OCI-LY3 (cell line): Measurements from ENCODE around the gene SLC12A6.

Experiments
- H2AFZ ChIP-seq: fragments of 200-600, 300-600 bp; shearing (Covaris generic); 2 replicates; pipeline ENCODE4 v1.6.0; 2014; ENCODE audit warnings: antibody characterized with exemption, low read depth, low read length
- H3K27ac ChIP-seq: fragments of 200-600, 300-600 bp; sonication (generic); 2 replicates; pipeline ENCODE4 v1.5.1; 2014; ENCODE audit warnings: mild to moderate bottlenecking, low read length, moderate library complexity, mixed read lengths
- H3K27me3 ChIP-seq: fragments of 200-600, 300-600 bp; sonication (generic); 2 replicates; pipeline ENCODE4 v1.6.1; 2014; ENCODE audit warnings: low read depth, low read length, mixed read lengths
- H3K36me3 ChIP-seq: fragments of 200-600, 300-600 bp; sonication (generic); replicated peaks from 2 replicates; pipeline ENCODE3; 2014; ENCODE audit warnings: low read depth, low read length, mixed read lengths
- H3K4me1 ChIP-seq: fragments of 300-600, 200-600 bp; sonication (generic); 2 replicates; pipeline ENCODE4 v1.6.1; 2014; ENCODE audit warnings: low read length, mixed read lengths
- H3K4me2 ChIP-seq: fragments of 200-600, 300-600 bp; sonication (generic); 2 replicates; pipeline ENCODE4 v1.6.1; 2014; ENCODE audit warnings: low read length, mixed read lengths
- H3K4me3 ChIP-seq: fragments of 300-600, 200-600 bp; sonication (generic); 2 replicates; pipeline ENCODE4 v1.5.1; 2014; ENCODE audit warnings: antibody characterized with exemption, mild to moderate bottlenecking, low read length, moderate library complexity
- H3K79me2 ChIP-seq: fragments of 300-600, 200-600 bp; shearing (Covaris generic); 2 replicates; pipeline ENCODE4 v1.6.1; 2014; ENCODE audit warnings: mild to moderate bottlenecking, low read length, mixed read lengths
- H3K9ac ChIP-seq: fragments of 300-600, 200-600 bp; shearing (Covaris generic); 2 replicates; pipeline ENCODE4 v1.6.0; 2014; ENCODE audit warnings: mild to moderate bottlenecking, low read length, moderate library complexity
- H3K9me3 ChIP-seq: fragments of 200-600, 300-600 bp; shearing (Covaris generic); 2 replicates; pipeline ENCODE4 v1.6.1; 2014; ENCODE audit warnings: low read length, mixed read lengths; ENCODE audit not compliant: insufficient read depth
- H4K20me1 ChIP-seq: fragments of 200-600, 300-600 bp; sonication (generic); 2 replicates; pipeline ENCODE4 v1.6.1; 2016; ENCODE audit warnings: low read length, mixed read lengths; ENCODE audit not compliant: insufficient read depth
- EZH2phosphoT487 ChIP-seq: fragments of 200-600 bp; shearing (Covaris generic); IDR thresholded peaks from 2 replicates; pipeline ENCODE4 v1.6.1; 2018; ENCODE audit warnings: antibody characterized with exemption, mixed run types, low read depth
- TF ChIP-seq, protein P1 (sequence below): fragments of 200-600, 300-600 bp; sonication (generic); IDR thresholded peaks from 2 replicates; pipeline ENCODE4 v1.5.1; 2014; ENCODE audit warnings: antibody characterized with exemption, low read length, low read depth

SLC12A6 gene

GRCh38 chr15:34331809-34332208, 5.8 kb downstream of the SLC12A6 start:
- no peak for TF ChIP-seq EZH2phosphoT487
- TF ChIP-seq, protein P1, sequence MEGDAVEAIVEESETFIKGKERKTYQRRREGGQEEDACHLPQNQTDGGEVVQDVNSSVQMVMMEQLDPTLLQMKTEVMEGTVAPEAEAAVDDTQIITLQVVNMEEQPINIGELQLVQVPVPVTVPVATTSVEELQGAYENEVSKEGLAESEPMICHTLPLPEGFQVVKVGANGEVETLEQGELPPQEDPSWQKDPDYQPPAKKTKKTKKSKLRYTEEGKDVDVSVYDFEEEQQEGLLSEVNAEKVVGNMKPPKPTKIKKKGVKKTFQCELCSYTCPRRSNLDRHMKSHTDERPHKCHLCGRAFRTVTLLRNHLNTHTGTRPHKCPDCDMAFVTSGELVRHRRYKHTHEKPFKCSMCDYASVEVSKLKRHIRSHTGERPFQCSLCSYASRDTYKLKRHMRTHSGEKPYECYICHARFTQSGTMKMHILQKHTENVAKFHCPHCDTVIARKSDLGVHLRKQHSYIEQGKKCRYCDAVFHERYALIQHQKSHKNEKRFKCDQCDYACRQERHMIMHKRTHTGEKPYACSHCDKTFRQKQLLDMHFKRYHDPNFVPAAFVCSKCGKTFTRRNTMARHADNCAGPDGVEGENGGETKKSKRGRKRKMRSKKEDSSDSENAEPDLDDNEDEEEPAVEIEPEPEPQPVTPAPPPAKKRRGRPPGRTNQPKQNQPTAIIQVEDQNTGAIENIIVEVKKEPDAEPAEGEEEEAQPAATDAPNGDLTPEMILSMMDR = no peak
- H3K36me3 ChIP-seq = no peaks in the 10 kb centered on the region
- H3K4me2 ChIP-seq = no peak overlapping the region
- no peaks in the 10 kb centered on the region for H3K9me3 ChIP-seq
- H3K4me1 ChIP-seq = peaks cover 29% of the 10 kb centered on the region
- no peak overlapping the region for H3K4me3 ChIP-seq
- H3K79me2 ChIP-seq = no peaks in the 10 kb centered on the region
- no peak overlapping the region for H3K27ac ChIP-seq
- no peaks in the 10 kb centered on the region for H4K20me1 ChIP-seq
- H3K27me3 ChIP-seq = no peaks in the 10 kb centered on the region
- no peak overlapping the region for H2AFZ ChIP-seq
- no peak overlapping the region for H3K9ac ChIP-seq

DNA sequence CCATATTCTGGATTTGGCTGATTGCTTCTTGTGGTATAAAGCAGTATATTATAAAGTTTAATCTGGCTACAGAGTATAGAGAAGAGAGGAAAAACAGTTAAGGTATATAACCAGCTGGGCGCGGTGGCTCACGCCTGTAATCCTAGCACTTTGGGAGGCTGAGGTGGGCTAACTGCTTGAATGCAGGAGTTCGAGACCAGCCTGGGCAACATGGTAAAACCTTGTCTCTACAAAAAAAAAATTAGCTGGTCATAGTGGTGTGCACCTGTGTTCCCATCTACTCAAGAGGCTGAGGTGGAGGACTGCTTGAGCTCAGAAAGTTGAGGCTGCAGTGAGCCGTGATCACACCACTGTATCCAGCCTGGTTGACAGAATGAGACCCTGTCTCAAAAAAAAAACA, 7.3 kb downstream of the SLC12A6 start:
- H3K9me3 ChIP-seq = no peaks in the 10 kb centered on the region
- H4K20me1 ChIP-seq = no peaks in the 10 kb centered on the region
- H2AFZ ChIP-seq = no peak overlapping the region
- no peaks in the 10 kb centered on the region for H3K79me2 ChIP-seq
- H3K9ac ChIP-seq = no peak overlapping the region
- no peak overlapping the region for H3K27ac ChIP-seq
- H3K4me1 ChIP-seq = peaks cover 13% of the 10 kb centered on the region
- no peak overlapping the region for H3K4me3 ChIP-seq
- H3K36me3 ChIP-seq = no peaks in the 10 kb centered on the region
- TF ChIP-seq, protein P1 = no peak
- no peak for TF ChIP-seq EZH2phosphoT487
- no peaks in the 10 kb centered on the region for H3K27me3 ChIP-seq
- no peak overlapping the region for H3K4me2 ChIP-seq

DNA sequence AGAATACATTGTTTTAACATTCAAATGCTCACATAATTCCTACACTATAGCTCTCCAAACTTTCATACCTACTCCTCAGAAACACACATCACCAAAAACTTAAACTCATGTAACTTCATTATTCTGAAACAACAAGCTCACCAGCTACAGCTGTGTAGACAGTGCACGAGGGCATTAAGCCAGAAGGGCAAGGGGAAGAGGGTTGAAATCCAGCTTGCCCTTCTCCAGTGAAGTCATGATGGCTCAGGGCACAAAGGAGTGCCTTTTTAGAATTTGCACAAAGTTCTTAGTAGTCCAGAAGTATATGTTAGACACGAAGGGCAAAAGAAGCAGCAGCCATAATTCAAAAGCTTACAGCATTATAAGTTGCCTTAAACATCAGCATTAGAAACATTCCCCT, 8.6 kb downstream of the SLC12A6 start:
- H3K9me3 ChIP-seq = no peaks in the 10 kb centered on the region
- H3K79me2 ChIP-seq = no peaks in the 10 kb centered on the region
- H3K36me3 ChIP-seq = no peaks in the 10 kb centered on the region
- 0 out of 2 replicates have a peak, but pooled peaks cover under 1% of the 10 kb centered on the region for H3K4me1 ChIP-seq
- TF ChIP-seq, protein P1 = no peak
- TF ChIP-seq EZH2phosphoT487 = no peak
- no peak overlapping the region for H3K9ac ChIP-seq
- H2AFZ ChIP-seq = no peak overlapping the region
- H3K4me3 ChIP-seq = no peak overlapping the region
- no peak overlapping the region for H3K27ac ChIP-seq
- H3K27me3 ChIP-seq = no peaks in the 10 kb centered on the region
- H4K20me1 ChIP-seq = no peaks in the 10 kb centered on the region
- H3K4me2 ChIP-seq = no peak overlapping the region

GRCh38 chr15:34327906-34328305, 9.7 kb downstream of the SLC12A6 start:
- Histone ChIP-seq H2AFZ (no peak overlapping the region), H3K4me1 (no peaks in the 10 kb centered on the region), H3K27ac (no peak overlapping the region), H3K79me2 (no peaks in the 10 kb centered on the region), H3K4me2 (no peak overlapping the region), H3K27me3 (no peaks in the 10 kb centered on the region), H3K4me3 (no peak overlapping the region), H3K36me3 (no peaks in the 10 kb centered on the region), H4K20me1 (no peaks in the 10 kb centered on the region), H3K9ac (no peak overlapping the region), H3K9me3 (no peaks in the 10 kb centered on the region)
- TF ChIP-seq, protein P1 = no peak
- TF ChIP-seq EZH2phosphoT487 = no peak
